Spinal cord (tissue), 10 donors: ENCODE data around the gene POMT1. TPM values are rescaled to one million over a fixed set of nuclear protein-coding genes. Genes with fewer than 3 reads are reported as not detected.

ENCODE experiments used
- DNase-seq, 6 donors: peaks; one replicate each; pipeline versions ENCODE4 v3.0.0 to v3.0.0-alpha.2; 2013 to 2015; ENCODE audit warnings: low spot score in 6 of 6, low read depth in 4 of 6
- H3K27ac ChIP-seq: one replicate; pipeline ENCODE4 v1.5.1; 2013; ENCODE audit warnings: low read depth, low read length, control low read depth
- H3K27me3 ChIP-seq: one replicate; pipeline ENCODE4 v1.6.1; 2013; ENCODE audit warnings: low read length; ENCODE audit not compliant: control insufficient read depth, insufficient read depth
- H3K36me3 ChIP-seq: one replicate; pipeline ENCODE4 v1.6.1; 2013; ENCODE audit warnings: low read length; ENCODE audit not compliant: control insufficient read depth, insufficient read depth
- H3K4me1 ChIP-seq: one replicate; pipeline ENCODE4 v1.6.1; 2013; ENCODE audit warnings: low read length; ENCODE audit not compliant: control insufficient read depth, insufficient read depth
- H3K4me3 ChIP-seq: one replicate; pipeline ENCODE4 v1.5.1; 2013; ENCODE audit warnings: low read depth, low read length, control low read depth
- H3K9me3 ChIP-seq: one replicate; pipeline ENCODE4 v1.6.1; 2013; ENCODE audit warnings: low read length; ENCODE audit not compliant: control insufficient read depth, insufficient read depth
- WGBS: methylation state at CpG from one replicate; pipeline ENCODE4 v1.1.5; 2013; ENCODE audit warnings: missing lambda C conversion rate; ENCODE audit not compliant: insufficient coverage; 5-methylcytosine and 5-hydroxymethylcytosine counted together
- polyA plus RNA-seq, 2 donors: library from polyadenylated mRNA; unstranded; fragments of 120-200 nt; gene quantifications; one replicate each; pipeline ENCODE4 v1.2.1, GENCODE V29; 2013; ENCODE audit not compliant: insufficient read length in 2 of 2
- total RNA-seq, 2 donors: library from RNA; depleted of rRNA in 1 of 2; stranded (reverse); fragments of 120-200 nt in 1 of 2; fragments of >200 nt in 1 of 2; gene quantifications; one replicate each; pipeline versions ENCODE4 v1.2.3 to v1.2.4, GENCODE V29; 2013 to 2014
- donor health status: healthy.

Gene POMT1
- total and polyA plus RNA-seq, 4 donors: 39.2 to 92.7 (median 73.0) TPM

- 100% methylated on average over 10 of the region's 13 CpGs for WGBS
- Histone ChIP-seq H3K27ac (no peak overlapping the region), H3K4me1 (peaks cover 34% of the 10 kb centered on the region), H3K27me3 (no peaks in the 10 kb centered on the region), H3K9me3 (no peaks in the 10 kb centered on the region), H3K4me3 (no peak overlapping the region), H3K36me3 (peaks cover 99% of the 10 kb centered on the region)
- DNase-seq: no peak
Observed at GRCh38 chr9:131521822-131522221, 19.1 kb downstream of the POMT1 start.

- WGBS: 94% methylated on average over 29 of the region's 29 CpGs
- no peak for DNase-seq
- Histone ChIP-seq H3K36me3 (peaks cover 99% of the 10 kb centered on the region), H3K27me3 (no peaks in the 10 kb centered on the region), H3K9me3 (no peaks in the 10 kb centered on the region), H3K4me1 (peaks cover 37% of the 10 kb centered on the region), H3K4me3 (no peak overlapping the region), H3K27ac (no peak overlapping the region)
Observed at GRCh38 chr9:131522257-131523085, 19.8 kb downstream of the POMT1 start.

GRCh38 chr9:131523086-131523388 lies 20.3 kb downstream of the POMT1 start:
- Histone ChIP-seq H3K27me3 (no peaks in the 10 kb centered on the region), H3K4me1 (peaks cover 31% of the 10 kb centered on the region), H3K27ac (no peak overlapping the region), H3K9me3 (no peaks in the 10 kb centered on the region), H3K36me3 (peaks cover 99% of the 10 kb centered on the region), H3K4me3 (no peak overlapping the region)
- DNase-seq: no peak
- 86% methylated on average over 9 of the region's 9 CpGs for WGBS

- no peak for DNase-seq
- H3K4me3 ChIP-seq: no peak overlapping the region
- 86% methylated on average over 19 of the region's 29 CpGs for WGBS
- H3K27me3 ChIP-seq: no peaks in the 10 kb centered on the region
- no peaks in the 10 kb centered on the region for H3K9me3 ChIP-seq
- H3K27ac ChIP-seq: no peak overlapping the region
- peaks cover 99% of the 10 kb centered on the region for H3K36me3 ChIP-seq
- peaks cover 29% of the 10 kb centered on the region for H3K4me1 ChIP-seq
Observed at GRCh38 chr9:131523451-131524435, 21.0 kb downstream of the POMT1 start.

GRCh38 chr9:131524665-131525315 lies 22.1 kb downstream of the POMT1 start:
- no peaks in the 10 kb centered on the region for H3K9me3 ChIP-seq
- no peak for DNase-seq
- no peak overlapping the region for H3K27ac ChIP-seq
- H3K4me1 ChIP-seq: peaks cover 40% of the 10 kb centered on the region
- H3K36me3 ChIP-seq: peaks cover 99% of the 10 kb centered on the region
- H3K4me3 ChIP-seq: no peak overlapping the region
- no peaks in the 10 kb centered on the region for H3K27me3 ChIP-seq
- WGBS: 81% methylated on average over 22 of the region's 23 CpGs

- H3K36me3 ChIP-seq: peaks cover 93% of the 10 kb centered on the region
- DNase-seq: peak in 3 of 6 donors; percentile 33 to 90 (median 63)
- H3K4me1 ChIP-seq: peaks cover 48% of the 10 kb centered on the region
- 68% methylated on average over 14 of the region's 19 CpGs for WGBS
- H3K9me3 ChIP-seq: no peaks in the 10 kb centered on the region
- H3K4me3 ChIP-seq: no peak overlapping the region
- H3K27me3 ChIP-seq: no peaks in the 10 kb centered on the region
- peak overlapping the region; percentile 57 for H3K27ac ChIP-seq
Observed at GRCh38 chr9:131525643-131526565, 23.2 kb downstream of the POMT1 start.

- Histone ChIP-seq H3K27ac (no peak overlapping the region), H3K9me3 (no peaks in the 10 kb centered on the region), H3K27me3 (no peaks in the 10 kb centered on the region), H3K4me1 (peaks cover 52% of the 10 kb centered on the region), H3K4me3 (no peak overlapping the region), H3K36me3 (peaks cover 71% of the 10 kb centered on the region)
- no peak for DNase-seq
- 93% methylated on average over 7 of the region's 7 CpGs for WGBS
Observed at GRCh38 chr9:131528186-131528585, 25.5 kb downstream of the POMT1 start.

- Histone ChIP-seq H3K4me3 (no peak overlapping the region), H3K27ac (no peak overlapping the region)
- DNase-seq: no peak
Observed at GRCh38 chr9:131528886-131529505, 26.3 kb downstream of the POMT1 start.

More at GRCh38 chr9:131528886-131529505, 26.3 kb downstream of the POMT1 start:
- Histone ChIP-seq H3K9me3 (no peaks in the 10 kb centered on the region), H3K36me3 (peaks cover 62% of the 10 kb centered on the region), H3K4me1 (peaks cover 52% of the 10 kb centered on the region), H3K27me3 (no peaks in the 10 kb centered on the region)
- WGBS: 96% methylated on average over 35 of the region's 35 CpGs
